Mesendoderm (in vitro differentiated cells): Measurements from ENCODE around the gene UBE2QL1.

Source experiments
- DNase-seq: peaks from one replicate; pipeline ENCODE4 v3.0.0; 2013
- H2AK5ac ChIP-seq: 2 replicates; pipeline ENCODE4 v1.6.1; 2013; ENCODE audit warnings: low read length, inconsistent platforms
- H2BK120ac ChIP-seq: 2 replicates; pipeline ENCODE4 v1.6.1; 2013; ENCODE audit warnings: low read depth, mild to moderate bottlenecking, low read length, moderate library complexity, mixed read lengths
- H2BK15ac ChIP-seq: replicated peaks from 2 replicates; pipeline ENCODE4 v1.6.1; 2013; ENCODE audit warnings: low read depth, mild to moderate bottlenecking, moderate library complexity
- H2BK5ac ChIP-seq: 2 replicates; pipeline ENCODE4 v1.6.1; 2013; ENCODE audit warnings: low read length, inconsistent platforms
- H3K18ac ChIP-seq: 2 replicates; pipeline ENCODE4 v1.6.1; 2013; ENCODE audit warnings: mild to moderate bottlenecking, low read length, mixed read lengths
- H3K23ac ChIP-seq: one replicate; pipeline ENCODE4 v1.6.1; 2013; ENCODE audit warnings: low read length
- H3K27ac ChIP-seq: 2 replicates; pipeline ENCODE4 v1.5.1; 2013; ENCODE audit warnings: low read depth, mild to moderate bottlenecking, inconsistent platforms, low read length, moderate library complexity
- H3K27me3 ChIP-seq: 2 replicates; pipeline ENCODE4 v1.6.1; 2013; ENCODE audit warnings: low read length, control low read depth, mild to moderate bottlenecking, inconsistent platforms; ENCODE audit not compliant: insufficient read depth, poor library complexity
- H3K36me3 ChIP-seq: 2 replicates; pipeline ENCODE4 v1.6.1; 2013; ENCODE audit warnings: low read length, inconsistent platforms; ENCODE audit not compliant: control insufficient read depth, insufficient read depth
- H3K4ac ChIP-seq: one replicate; pipeline ENCODE4 v1.6.1; 2013; ENCODE audit warnings: low read depth, mild to moderate bottlenecking, low read length, moderate library complexity
- H3K4me1 ChIP-seq: 2 replicates; pipeline ENCODE4 v1.6.1; 2013; ENCODE audit warnings: low read depth, low read length, inconsistent platforms; ENCODE audit not compliant: control insufficient read depth
- H3K4me2 ChIP-seq: 2 replicates; pipeline ENCODE4 v1.6.1; 2013; ENCODE audit warnings: low read length
- H3K4me3 ChIP-seq: 2 replicates; pipeline ENCODE4 v1.5.1; 2013; ENCODE audit warnings: mild to moderate bottlenecking, low read length
- H3K56ac ChIP-seq: one replicate; pipeline ENCODE4 v1.6.1; 2013; ENCODE audit warnings: low read length
- H3K79me1 ChIP-seq: 2 replicates; pipeline ENCODE4 v1.6.1; 2013; ENCODE audit warnings: low read length, inconsistent platforms
- H3K79me2 ChIP-seq: 2 replicates; pipeline ENCODE4 v1.6.1; 2013; ENCODE audit warnings: mild to moderate bottlenecking, low read length; ENCODE audit not compliant: control insufficient read depth, insufficient read depth
- H3K9ac ChIP-seq: 2 replicates; pipeline ENCODE4 v1.6.1; 2013; ENCODE audit warnings: low read length, inconsistent platforms
- H4K5ac ChIP-seq: one replicate; pipeline ENCODE4 v1.6.1; 2013; ENCODE audit warnings: low read length
- H4K8ac ChIP-seq: one replicate; pipeline ENCODE4 v1.6.1; 2013; ENCODE audit warnings: low read depth, mild to moderate bottlenecking, control low read depth, low read length, moderate library complexity
- WGBS: extraction: QIAGEN DNeasy Blood & Tissue Kit; methylation state at CpG from one replicate; pipeline ENCODE4 v1.1.7; 2013; ENCODE audit warnings: low lambda C conversion rate, missing lambda C conversion rate; ENCODE audit not compliant: insufficient coverage; ENCODE audit errors: extremely low coverage; 5-methylcytosine and 5-hydroxymethylcytosine counted together

The UBE2QL1 gene

DNA sequence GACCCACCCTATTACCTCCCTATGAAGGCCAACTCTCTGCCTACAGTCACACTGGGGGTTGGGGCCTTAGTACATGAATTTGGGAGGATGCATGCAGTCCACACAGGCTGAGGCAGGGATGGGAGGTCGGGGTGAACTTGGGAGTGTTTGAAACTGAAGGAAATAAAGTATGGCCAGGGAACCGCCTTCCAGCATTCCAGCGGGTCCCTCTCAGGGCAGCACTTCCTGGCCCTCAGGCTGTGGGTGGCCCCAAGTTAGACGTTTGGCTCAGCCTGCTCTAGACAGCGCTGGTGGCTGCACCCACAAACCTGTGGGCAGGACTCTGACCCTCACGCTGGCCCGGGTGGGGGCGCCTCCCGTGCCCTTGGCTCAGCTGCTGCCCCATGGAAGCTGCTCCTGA, 74.3 kb downstream of the UBE2QL1 start:
- no peak overlapping the region for H3K23ac ChIP-seq
- no peak overlapping the region for H3K4me2 ChIP-seq
- no peak overlapping the region for H4K5ac ChIP-seq
- no peak overlapping the region for H3K18ac ChIP-seq
- no peak overlapping the region for H4K8ac ChIP-seq
- no CpG with 5 or more reads among the region's 9 CpGs for WGBS
- DNase-seq: no peak
- H2BK120ac ChIP-seq: no peak overlapping the region
- H3K79me1 ChIP-seq: no peaks in the 10 kb centered on the region
- no peak overlapping the region for H3K56ac ChIP-seq
- no peak overlapping the region for H3K4ac ChIP-seq
- H3K4me3 ChIP-seq: no peak overlapping the region
- no peak overlapping the region for H2BK5ac ChIP-seq
- H3K36me3 ChIP-seq: no peaks in the 10 kb centered on the region
- H2BK15ac ChIP-seq: no peak overlapping the region
- H3K4me1 ChIP-seq: no peaks in the 10 kb centered on the region
- no peaks in the 10 kb centered on the region for H3K79me2 ChIP-seq
- H3K9ac ChIP-seq: no peak overlapping the region
- H3K27me3 ChIP-seq: no peaks in the 10 kb centered on the region
- no peak overlapping the region for H2AK5ac ChIP-seq
- no peak overlapping the region for H3K27ac ChIP-seq

DNA sequence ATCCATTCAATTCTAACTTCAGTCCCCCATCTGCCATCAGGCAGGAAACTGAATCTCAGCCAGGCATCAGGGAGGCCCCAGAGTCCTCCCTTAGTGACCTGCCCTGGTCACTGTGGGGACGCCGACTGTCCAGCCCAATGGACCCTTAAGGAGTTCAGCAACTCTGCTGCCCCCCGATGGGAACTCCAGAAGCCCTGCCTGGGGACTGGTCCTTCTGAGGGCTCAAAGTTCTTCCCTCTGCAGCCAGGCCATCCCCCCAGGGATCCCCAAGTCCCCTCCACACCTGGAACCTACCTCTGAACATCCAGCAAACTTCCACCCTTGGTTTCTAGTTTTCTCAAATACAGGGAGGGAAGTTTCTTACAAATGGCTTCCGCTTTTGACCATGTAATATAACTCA, 76.8 kb downstream of the UBE2QL1 start:
- Histone ChIP-seq H3K27me3 (no peaks in the 10 kb centered on the region), H3K79me1 (no peaks in the 10 kb centered on the region), H3K27ac (no peak overlapping the region), H3K18ac (no peak overlapping the region), H3K4me3 (no peak overlapping the region), H4K8ac (no peak overlapping the region), H3K4me2 (no peak overlapping the region), H2BK120ac (no peak overlapping the region), H3K36me3 (no peaks in the 10 kb centered on the region), H3K79me2 (no peaks in the 10 kb centered on the region), H3K4me1 (no peaks in the 10 kb centered on the region), H3K4ac (no peak overlapping the region), H3K56ac (no peak overlapping the region), H4K5ac (no peak overlapping the region), H2BK15ac (no peak overlapping the region), H2AK5ac (no peak overlapping the region), H3K23ac (no peak overlapping the region), H3K9ac (no peak overlapping the region), H2BK5ac (no peak overlapping the region)
- DNase-seq: no peak
- no CpG with 5 or more reads among the region's 4 CpGs for WGBS

DNA sequence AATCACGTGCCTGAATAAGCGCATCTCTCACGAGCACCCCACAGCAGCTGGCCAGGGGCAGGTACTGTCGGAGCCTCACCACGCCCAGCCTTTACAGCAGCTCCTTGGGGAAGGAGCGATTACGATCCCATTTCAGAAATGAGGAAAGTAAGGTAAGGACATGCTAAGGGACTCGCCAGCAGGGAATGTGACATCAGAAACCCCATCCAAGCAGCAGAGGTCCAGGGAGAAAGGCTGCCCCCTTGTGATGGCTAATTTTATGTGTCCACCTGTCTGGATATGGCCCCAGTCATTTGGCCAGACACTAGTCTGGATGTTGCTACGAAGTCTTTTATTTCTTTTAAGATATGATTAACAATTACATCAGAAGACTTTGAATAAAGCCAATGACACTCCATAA, 77.3 kb downstream of the UBE2QL1 start:
- Histone ChIP-seq H3K23ac (no peak overlapping the region), H3K4ac (no peak overlapping the region), H4K5ac (no peak overlapping the region), H3K4me1 (no peaks in the 10 kb centered on the region), H2BK5ac (no peak overlapping the region), H3K27ac (no peak overlapping the region), H3K4me3 (no peak overlapping the region), H2AK5ac (no peak overlapping the region), H2BK120ac (no peak overlapping the region), H3K79me1 (no peaks in the 10 kb centered on the region), H3K9ac (no peak overlapping the region), H4K8ac (no peak overlapping the region), H3K18ac (no peak overlapping the region), H2BK15ac (no peak overlapping the region), H3K27me3 (no peaks in the 10 kb centered on the region), H3K79me2 (no peaks in the 10 kb centered on the region), H3K4me2 (no peak overlapping the region), H3K36me3 (no peaks in the 10 kb centered on the region), H3K56ac (no peak overlapping the region)
- WGBS: no CpG with 5 or more reads among the region's 9 CpGs
- DNase-seq: peak; percentile 70

DNA sequence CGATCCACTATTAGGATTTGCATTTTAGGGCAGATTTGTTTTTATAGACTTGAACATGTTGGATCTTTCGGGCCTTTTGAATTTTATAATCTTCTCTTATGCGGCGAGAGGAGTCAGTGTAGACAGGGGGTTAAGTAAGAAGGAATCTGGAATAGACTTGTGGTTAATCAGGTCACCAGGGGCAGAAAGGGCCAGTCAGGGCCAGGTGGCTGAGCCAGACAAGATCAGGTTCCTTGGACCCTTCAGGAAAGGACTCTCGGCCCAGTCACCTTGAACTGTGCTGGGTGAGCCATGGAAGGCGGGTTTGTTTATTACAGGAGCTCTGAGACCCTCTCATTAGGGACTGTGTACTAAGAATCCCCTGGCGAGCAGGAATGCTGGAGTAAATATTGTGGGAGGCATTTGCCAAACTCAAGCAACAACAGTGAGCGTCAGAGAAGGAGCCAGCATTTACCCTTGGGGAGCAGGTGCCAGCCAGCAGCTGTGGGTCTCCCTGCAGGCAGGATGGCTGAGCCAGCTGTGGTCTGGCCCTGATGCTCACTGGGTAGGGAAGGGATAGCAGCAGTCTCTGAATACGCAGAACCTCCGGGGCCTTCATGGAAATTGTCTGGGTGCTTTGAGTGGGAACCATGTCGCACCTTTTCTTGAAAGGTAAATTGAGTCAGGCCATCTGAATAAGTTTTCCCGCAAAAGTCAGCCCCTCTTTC, 79.2 kb downstream of the UBE2QL1 start:
- H3K56ac ChIP-seq: no peak overlapping the region
- no peak overlapping the region for H3K9ac ChIP-seq
- H3K79me1 ChIP-seq: no peaks in the 10 kb centered on the region
- H3K36me3 ChIP-seq: no peaks in the 10 kb centered on the region
- no peaks in the 10 kb centered on the region for H3K27me3 ChIP-seq
- no peak overlapping the region for H2BK15ac ChIP-seq
- H3K79me2 ChIP-seq: no peaks in the 10 kb centered on the region
- no peak overlapping the region for H2AK5ac ChIP-seq
- H2BK120ac ChIP-seq: no peak overlapping the region
- H3K18ac ChIP-seq: no peak overlapping the region
- H3K4ac ChIP-seq: no peak overlapping the region
- no peak overlapping the region for H3K23ac ChIP-seq
- H4K8ac ChIP-seq: no peak overlapping the region
- no peak overlapping the region for H2BK5ac ChIP-seq
- H3K4me3 ChIP-seq: no peak overlapping the region
- no peak overlapping the region for H3K27ac ChIP-seq
- no peaks in the 10 kb centered on the region for H3K4me1 ChIP-seq
- WGBS: no CpG with 5 or more reads among the region's 12 CpGs
- DNase-seq: no peak
- no peak overlapping the region for H4K5ac ChIP-seq
- H3K4me2 ChIP-seq: no peak overlapping the region

DNA sequence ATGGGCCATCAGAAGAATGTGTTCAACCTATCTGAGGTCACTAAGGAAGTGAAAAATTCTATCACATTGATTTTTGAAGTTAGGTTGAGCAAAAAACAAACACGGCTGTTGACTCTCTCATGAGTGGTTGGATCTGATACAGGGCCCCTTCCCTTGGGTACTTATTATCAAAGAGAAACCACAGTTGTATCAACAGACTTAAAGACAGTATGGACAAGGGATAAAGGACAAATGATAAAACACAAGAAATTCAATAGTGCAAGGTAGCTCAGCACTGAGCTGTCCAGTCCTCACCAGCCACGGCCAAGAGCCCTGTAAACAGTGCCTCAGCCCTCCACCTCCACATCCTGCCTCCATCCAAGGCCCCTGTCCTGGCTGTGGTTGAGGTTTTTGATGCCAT, 86.9 kb downstream of the UBE2QL1 start:
- H3K79me1 ChIP-seq: no peaks in the 10 kb centered on the region
- H3K79me2 ChIP-seq: no peaks in the 10 kb centered on the region
- no peak overlapping the region for H2BK5ac ChIP-seq
- H4K8ac ChIP-seq: no peak overlapping the region
- H2BK15ac ChIP-seq: no peak overlapping the region
- no peaks in the 10 kb centered on the region for H3K27me3 ChIP-seq
- no peak overlapping the region for H3K9ac ChIP-seq
- no peak overlapping the region for H2AK5ac ChIP-seq
- H3K27ac ChIP-seq: no peak overlapping the region
- no peaks in the 10 kb centered on the region for H3K4me1 ChIP-seq
- H3K18ac ChIP-seq: no peak overlapping the region
- DNase-seq: no peak
- no peak overlapping the region for H3K4me2 ChIP-seq
- H4K5ac ChIP-seq: no peak overlapping the region
- H3K36me3 ChIP-seq: no peaks in the 10 kb centered on the region
- no peak overlapping the region for H3K23ac ChIP-seq
- no CpG with 5 or more reads among the region's 2 CpGs for WGBS
- no peak overlapping the region for H3K56ac ChIP-seq
- no peak overlapping the region for H3K4me3 ChIP-seq
- H3K4ac ChIP-seq: no peak overlapping the region
- H2BK120ac ChIP-seq: no peak overlapping the region

DNA sequence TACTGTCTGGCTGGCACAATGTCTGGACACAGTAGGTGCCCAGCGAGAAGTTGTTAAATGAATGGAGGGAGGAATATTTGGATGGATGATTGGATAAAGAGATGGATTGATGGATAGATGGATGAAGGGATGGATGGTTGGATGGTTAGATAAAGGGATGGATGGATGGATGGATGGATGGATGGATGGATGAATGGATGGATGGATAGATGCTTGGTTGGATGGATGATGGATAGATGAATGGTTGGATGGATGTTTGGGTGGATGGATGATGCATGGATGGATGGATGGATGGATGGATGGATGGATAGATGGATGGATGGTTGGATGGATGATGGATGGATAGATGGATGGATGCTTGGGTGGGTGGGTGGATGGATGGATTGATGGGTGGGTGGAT, 90.4 kb downstream of the UBE2QL1 start:
- no peak overlapping the region for H2BK5ac ChIP-seq
- no peak overlapping the region for H3K4ac ChIP-seq
- no peak overlapping the region for H3K4me2 ChIP-seq
- no peaks in the 10 kb centered on the region for H3K36me3 ChIP-seq
- DNase-seq: no peak
- H2BK120ac ChIP-seq: no peak overlapping the region
- no peaks in the 10 kb centered on the region for H3K79me2 ChIP-seq
- WGBS: no CpG with 5 or more reads among the region's 1 CpG
- no peak overlapping the region for H3K4me3 ChIP-seq
- no peaks in the 10 kb centered on the region for H3K4me1 ChIP-seq
- no peak overlapping the region for H3K9ac ChIP-seq
- H3K27ac ChIP-seq: no peak overlapping the region
- H4K8ac ChIP-seq: no peak overlapping the region
- H2BK15ac ChIP-seq: no peak overlapping the region
- H3K56ac ChIP-seq: no peak overlapping the region
- H3K27me3 ChIP-seq: no peaks in the 10 kb centered on the region
- no peak overlapping the region for H3K18ac ChIP-seq
- no peak overlapping the region for H3K23ac ChIP-seq
- no peak overlapping the region for H2AK5ac ChIP-seq
- H3K79me1 ChIP-seq: no peaks in the 10 kb centered on the region
- H4K5ac ChIP-seq: no peak overlapping the region
